ENCODE data around the gene AP3D1. TPM values are rescaled to one million over a fixed set of nuclear protein-coding genes. Genes with fewer than 3 reads are reported as not detected.
A peak's percentile ranks its signal among the peaks of the same experiment; 100 is the strongest.

The AP3D1 gene
- total and polyA plus RNA-seq, 12 donors, result 63.9 to 168 (median 81.9) TPM

GRCh38 chr19:2187159-2187558, 35.8 kb upstream of the AP3D1 start:
- Histone ChIP-seq H3K36me3 (peaks cover 0 to 87% (median 14%) of the 10 kb centered on the region in 9 donors), H3K4me3 (no peak overlapping the region), H3K9me3 (no peaks in the 10 kb centered on the region), H3K27me3 (no peaks in the 10 kb centered on the region), H3K4me1 (peaks cover 17 to 65% (median 47%) of the 10 kb centered on the region in 9 donors), H3K27ac (peak overlapping the region in 9 of 10 donors; percentile 57 to 87 (median 81))
- no peak for ATAC-seq
- no peak for DNase-seq
- intact Hi-C loops (cut with DNase I), result no loop called here
- TF ChIP-seq, protein P1, sequence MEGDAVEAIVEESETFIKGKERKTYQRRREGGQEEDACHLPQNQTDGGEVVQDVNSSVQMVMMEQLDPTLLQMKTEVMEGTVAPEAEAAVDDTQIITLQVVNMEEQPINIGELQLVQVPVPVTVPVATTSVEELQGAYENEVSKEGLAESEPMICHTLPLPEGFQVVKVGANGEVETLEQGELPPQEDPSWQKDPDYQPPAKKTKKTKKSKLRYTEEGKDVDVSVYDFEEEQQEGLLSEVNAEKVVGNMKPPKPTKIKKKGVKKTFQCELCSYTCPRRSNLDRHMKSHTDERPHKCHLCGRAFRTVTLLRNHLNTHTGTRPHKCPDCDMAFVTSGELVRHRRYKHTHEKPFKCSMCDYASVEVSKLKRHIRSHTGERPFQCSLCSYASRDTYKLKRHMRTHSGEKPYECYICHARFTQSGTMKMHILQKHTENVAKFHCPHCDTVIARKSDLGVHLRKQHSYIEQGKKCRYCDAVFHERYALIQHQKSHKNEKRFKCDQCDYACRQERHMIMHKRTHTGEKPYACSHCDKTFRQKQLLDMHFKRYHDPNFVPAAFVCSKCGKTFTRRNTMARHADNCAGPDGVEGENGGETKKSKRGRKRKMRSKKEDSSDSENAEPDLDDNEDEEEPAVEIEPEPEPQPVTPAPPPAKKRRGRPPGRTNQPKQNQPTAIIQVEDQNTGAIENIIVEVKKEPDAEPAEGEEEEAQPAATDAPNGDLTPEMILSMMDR (IDR thresholded peaks at IDR 0.05), result no peak
- WGBS, 2 donors, result 57 to 64% methylated on average over 13 of the region's 13 CpGs

DNA sequence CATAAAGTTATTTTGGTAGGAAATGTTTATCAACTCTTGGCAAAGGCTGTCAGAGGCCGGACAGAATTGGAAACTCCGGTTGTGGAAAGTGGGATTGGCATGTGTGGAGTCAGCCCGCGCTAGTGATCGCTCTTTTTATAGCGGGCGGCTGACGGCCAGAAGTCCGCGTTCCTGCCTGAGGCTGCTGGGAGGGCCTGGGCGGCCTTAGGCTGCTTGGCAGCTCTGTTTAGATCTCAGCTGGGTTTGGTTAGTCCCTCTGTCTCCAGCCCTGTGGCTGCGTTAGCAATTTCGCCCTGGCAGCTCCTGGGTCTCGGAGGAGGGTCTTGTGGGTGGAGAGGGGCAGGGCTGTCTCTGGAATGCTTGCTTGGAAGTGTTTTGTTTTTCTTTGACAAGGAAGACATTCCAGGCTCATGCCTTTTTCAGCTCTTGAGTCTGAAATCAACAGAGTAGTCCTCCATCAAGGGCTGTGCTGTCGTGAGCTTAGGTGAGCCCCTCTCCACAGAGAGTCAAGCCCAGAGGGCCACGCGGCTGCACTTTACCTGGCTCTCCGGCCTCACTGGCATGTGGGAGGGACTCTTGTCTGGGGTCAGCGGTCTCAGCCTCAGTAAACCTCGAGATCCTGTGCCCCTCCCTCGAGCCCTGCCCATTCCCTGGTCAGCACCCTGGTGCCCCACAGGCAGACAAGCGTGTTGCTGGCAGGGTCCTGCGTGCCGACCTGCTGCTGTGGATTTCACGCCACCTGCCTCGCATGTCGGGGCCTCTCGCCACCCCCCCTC, 34.9 kb upstream of the AP3D1 start:
- Histone ChIP-seq H3K27me3 (no peaks in the 10 kb centered on the region), H3K27ac (peak overlapping the region; percentile 57 to 87 (median 80)), H3K36me3 (peaks cover 0 to 86% (median 6%) of the 10 kb centered on the region in 9 donors), H3K4me1 (peaks cover 17 to 71% (median 48%) of the 10 kb centered on the region in 9 donors), H3K9me3 (no peaks in the 10 kb centered on the region), H3K4me3 (peak overlapping the region in 7 of 10 donors; percentile 1 to 30 (median 14))
- DNase-seq (peak; percentile 85 to 89), ATAC-seq (peak; percentile 86 to 96 (median 94))
- TF ChIP-seq, protein P1 (IDR thresholded peaks at IDR 0.05), result no peak
- intact Hi-C loops (cut with DNase I), result no loop called here
- 20 to 27% methylated on average over 28 of the region's 28 CpGs for WGBS, 2 donors

DNA sequence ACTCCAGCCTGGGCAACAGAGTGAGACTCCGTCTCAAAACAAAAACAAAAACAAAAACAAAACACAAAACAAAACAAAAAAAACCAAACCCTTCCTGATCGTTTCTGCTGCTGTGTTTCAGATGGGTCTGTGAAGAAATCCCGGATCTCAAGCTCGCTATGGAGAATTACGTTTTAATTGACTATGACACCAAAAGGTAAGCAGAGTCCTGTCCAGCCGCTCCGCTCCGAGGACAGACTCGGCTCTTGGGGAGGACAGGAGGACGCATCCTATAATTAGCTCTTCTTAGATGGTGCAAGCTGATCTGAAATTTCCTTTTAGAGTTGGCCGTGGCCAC, 34.3 kb upstream of the AP3D1 start:
- DNase-seq (no peak), ATAC-seq (no peak)
- intact Hi-C loops (cut with DNase I), result no loop called here
- Histone ChIP-seq H3K36me3 (peaks cover 0 to 86% (median under 1%) of the 10 kb centered on the region in 9 donors), H3K4me3 (peak overlapping the region in 7 of 10 donors; percentile 1 to 30 (median 14)), H3K27ac (peak overlapping the region; percentile 57 to 87 (median 80)), H3K4me1 (peaks cover 17 to 76% (median 51%) of the 10 kb centered on the region in 9 donors), H3K9me3 (no peaks in the 10 kb centered on the region), H3K27me3 (no peaks in the 10 kb centered on the region)
- TF ChIP-seq, protein P1 (IDR thresholded peaks at IDR 0.05), result no peak
- WGBS, 2 donors, result 11 to 18% methylated on average over 11 of the region's 11 CpGs

GRCh38 chr19:2184422-2184975, 33.1 kb upstream of the AP3D1 start:
- H3K4me1 ChIP-seq, result peaks cover 17 to 82% (median 49%) of the 10 kb centered on the region in 9 donors
- H3K27me3 ChIP-seq, result no peaks in the 10 kb centered on the region
- peaks cover 0 to 78% (median 0%) of the 10 kb centered on the region in 9 donors for H3K36me3 ChIP-seq
- intact Hi-C loops (cut with DNase I), result no loop called here
- peak in 1 of 8 donors; percentile 5 for ATAC-seq
- no peaks in the 10 kb centered on the region for H3K9me3 ChIP-seq
- H3K4me3 ChIP-seq, result no peak overlapping the region
- DNase-seq, result no peak
- TF ChIP-seq, protein P1 (IDR thresholded peaks at IDR 0.05), result peak in 2 of 9 donors; percentile 5 to 6
- H3K27ac ChIP-seq, result peak overlapping the region in 7 of 10 donors; percentile 10 to 87 (median 83)
- 61 to 79% methylated on average over 22 of the region's 22 CpGs for WGBS, 2 donors

Measured in heart right ventricle (tissue), 16 donors.